HG03439 (cell line): ENCODE results near the gene LDB3.

Experiments used
- ATAC-seq: cut with Tn5 transposase; IDR thresholded peaks from one replicate; pipeline ENCODE4 v1.9.1; 2021; ENCODE audit warnings: mild to moderate bottlenecking, moderate library complexity; ENCODE audit not compliant: unreplicated experiment

The LDB3 gene

GRCh38 chr10:86664341-86665217 lies 3.7 kb upstream of the LDB3 start:
- ATAC-seq, result no peak

GRCh38 chr10:86665218-86665607 lies 3.1 kb upstream of the LDB3 start:
- ATAC-seq, result no peak

- ATAC-seq, result no peak
These were observed 2.4 kb upstream of the LDB3 start for GRCh38 chr10:86665868-86666267.

DNA sequence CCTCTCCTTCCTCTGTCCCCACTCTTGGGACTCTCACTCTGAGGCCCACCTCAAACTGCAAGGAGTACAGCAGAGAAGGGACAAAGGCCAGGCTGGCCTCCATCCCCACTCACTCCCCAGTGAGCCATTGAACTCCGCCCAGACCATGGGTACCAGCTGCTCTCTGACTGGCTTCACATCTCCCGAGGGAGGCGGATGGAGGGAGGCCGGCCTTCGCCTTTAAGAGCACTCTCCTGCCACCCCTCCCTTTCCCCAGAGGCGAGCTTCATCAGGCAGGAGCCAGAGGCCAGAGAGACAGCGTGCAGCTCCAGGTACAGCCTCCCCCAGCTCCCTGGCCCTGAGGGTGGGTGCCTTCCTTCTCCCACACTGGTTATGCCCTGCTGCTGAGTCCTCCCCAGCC lies 1.8 kb upstream of the LDB3 start:
- no peak for ATAC-seq

DNA sequence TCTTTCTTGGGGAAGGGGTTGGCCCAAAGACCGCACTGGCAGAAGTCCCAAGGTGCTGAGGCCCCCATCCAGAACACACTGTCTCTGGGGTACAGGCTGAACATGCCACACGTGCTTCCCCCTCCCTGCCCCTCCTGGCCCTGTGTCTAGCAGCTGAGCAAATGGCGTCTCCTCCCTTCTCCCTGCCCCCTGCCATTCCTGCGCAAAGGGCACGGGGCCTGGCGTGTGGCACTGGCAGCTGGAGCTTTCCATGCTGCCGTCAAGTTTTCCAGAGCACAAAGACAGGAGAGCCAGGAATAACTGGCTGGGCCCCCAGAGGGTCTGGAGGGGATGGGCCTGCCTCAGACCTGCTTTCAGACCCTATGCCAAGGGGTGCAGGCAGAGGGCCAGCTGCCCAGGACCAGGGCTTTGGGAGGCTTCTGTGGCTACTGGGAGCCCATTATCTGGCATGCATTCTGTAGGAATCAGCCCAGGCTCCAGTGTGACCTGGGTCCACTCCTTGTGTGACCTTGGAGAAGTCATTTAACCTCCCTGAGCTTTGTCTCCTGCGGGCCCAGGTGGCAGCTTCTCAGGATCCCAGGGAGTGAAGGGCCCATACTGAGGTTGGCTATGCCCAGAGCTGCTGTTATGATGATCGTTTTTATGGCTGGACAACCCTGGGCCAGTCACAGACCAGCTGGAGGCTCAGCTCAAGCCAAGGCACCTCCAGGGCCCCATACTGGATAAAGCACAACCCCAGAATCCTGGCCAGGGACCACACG lies 710 bp upstream of the LDB3 start:
- ATAC-seq, result no peak

DNA sequence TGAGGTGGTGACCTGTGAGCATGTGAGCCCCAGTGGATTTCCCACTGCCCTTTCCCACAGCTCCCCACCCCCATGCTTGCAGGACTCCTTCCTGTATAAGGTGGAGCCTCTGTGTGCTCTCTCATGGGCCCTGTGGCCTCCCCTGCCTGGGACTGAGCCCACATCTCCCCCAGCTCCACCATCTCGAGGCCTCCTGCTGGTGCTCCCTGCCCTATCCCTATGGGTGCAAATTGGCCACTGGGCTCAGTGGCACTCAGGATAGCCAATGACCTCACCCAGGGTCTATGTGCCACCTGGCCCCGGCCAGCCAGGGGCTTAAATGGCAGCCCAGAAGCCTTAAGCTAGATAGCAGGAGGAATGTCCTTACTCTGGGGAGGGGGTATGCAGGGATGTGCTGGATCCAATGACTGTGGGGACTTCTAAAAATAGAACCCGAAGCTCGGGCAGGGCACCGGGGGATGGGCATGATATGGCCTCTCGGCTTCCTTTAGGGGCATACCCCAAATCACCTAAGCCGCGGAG lies 2.0 kb downstream of the LDB3 start:
- no peak for ATAC-seq

DNA sequence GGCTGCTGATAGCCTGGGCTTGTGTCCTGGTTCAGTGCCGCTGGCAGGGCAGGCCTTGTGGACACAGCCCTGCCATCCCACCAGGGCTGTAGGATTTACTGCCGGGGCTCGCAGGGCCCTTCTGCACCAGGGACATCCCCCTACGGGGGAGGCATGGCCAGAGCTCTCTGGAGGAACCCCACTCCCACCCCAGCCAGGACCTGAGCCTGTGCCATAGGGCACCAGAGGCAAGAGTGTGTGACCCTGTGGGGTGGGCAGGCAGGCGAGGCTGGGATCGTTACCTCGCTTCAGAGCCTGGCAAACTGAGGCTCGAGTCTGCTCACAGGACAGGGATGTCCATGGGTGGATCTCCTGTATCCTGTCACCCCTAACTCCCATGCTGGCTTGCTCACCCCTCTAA lies 2.6 kb downstream of the LDB3 start:
- ATAC-seq, result no peak

DNA sequence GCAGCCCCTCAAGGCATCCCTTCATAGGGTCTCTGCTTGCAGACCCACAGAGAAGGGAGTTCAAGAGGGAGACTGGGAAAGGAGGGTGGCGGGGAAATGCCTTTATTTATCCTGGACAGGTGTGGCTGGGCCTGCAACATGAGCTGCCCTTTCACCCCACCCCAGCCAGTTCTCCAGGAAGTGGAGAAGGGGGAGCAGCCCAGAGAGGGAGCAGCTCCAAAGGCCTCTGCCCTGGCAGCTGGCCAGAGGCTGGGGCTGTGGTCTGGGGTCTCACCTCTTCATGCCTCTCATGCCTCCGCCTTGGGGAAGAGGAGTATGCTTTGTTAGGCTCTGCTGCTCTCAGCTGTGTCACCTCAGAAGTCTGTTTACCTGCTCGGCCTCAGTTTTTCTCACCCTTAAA lies 3.1 kb downstream of the LDB3 start:
- no peak for ATAC-seq

DNA sequence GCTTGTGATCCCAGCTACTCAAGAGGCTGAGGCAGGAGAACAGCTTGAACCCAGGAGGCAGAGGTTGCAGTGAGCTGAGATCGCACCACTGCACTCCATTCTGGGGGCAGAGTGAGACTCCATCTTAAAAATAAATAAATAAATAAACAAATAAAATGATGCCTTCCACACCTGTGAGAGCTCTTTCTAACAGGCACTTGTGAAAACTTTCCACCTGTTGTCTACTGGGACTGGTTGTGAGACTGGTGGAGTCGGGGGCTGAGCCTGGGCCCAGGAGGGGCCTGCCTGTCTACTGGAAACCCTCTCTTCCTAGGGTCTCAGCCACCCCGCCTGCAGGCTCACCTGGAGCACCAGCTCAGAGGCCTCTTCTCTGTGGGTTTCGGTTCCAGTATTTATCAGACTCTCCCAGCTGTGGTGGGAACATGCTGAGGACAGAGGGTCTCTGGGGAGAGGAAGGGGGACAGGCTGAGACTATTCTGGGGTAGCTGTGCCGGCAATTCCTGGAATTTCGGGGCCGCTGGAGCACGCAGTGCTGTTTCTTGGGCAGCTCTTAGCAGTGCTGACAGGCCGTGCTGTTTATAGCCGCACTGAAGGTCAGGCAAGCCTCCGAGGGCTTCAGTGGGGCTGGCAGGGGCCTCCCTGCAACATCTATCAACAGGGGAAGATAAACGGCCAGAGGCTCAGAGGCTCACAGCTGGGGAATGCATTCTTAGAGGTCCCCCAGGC lies 3.8 kb downstream of the LDB3 start:
- ATAC-seq, result no peak

DNA sequence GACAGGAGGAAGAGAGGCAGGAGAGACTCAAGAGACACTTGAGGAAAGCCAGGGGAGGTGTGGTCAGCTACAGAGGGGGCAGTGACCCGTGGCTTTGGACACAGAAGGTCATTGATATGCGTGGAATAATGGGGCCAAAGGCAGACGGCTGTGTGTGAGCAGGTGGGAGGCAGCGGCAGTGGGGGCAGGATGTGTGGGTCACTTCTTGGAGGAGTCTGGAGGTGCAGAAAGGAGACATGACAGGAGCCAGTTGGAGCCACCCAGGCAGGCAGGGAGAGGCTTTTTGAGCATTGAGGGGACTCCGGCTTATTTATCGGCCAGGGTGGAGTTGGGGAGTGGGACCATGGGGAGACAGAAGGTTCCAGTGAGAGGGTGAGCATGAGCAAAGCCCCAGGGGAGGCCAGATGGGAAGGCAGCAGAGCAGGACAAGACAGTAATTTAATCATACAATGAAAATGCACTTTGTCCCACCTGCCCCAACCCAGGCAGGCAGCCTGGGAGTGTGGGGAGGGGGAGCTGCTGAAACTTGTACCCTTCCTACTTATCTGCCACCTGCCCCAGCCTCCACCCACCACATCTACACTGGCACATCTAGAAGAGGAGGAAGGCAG lies 5.0 kb downstream of the LDB3 start:
- no peak for ATAC-seq

GRCh38 chr10:86673827-86674581 lies 5.7 kb downstream of the LDB3 start:
- ATAC-seq, result no peak

- ATAC-seq, result no peak
These were observed 6.6 kb downstream of the LDB3 start for GRCh38 chr10:86674912-86675311.

DNA sequence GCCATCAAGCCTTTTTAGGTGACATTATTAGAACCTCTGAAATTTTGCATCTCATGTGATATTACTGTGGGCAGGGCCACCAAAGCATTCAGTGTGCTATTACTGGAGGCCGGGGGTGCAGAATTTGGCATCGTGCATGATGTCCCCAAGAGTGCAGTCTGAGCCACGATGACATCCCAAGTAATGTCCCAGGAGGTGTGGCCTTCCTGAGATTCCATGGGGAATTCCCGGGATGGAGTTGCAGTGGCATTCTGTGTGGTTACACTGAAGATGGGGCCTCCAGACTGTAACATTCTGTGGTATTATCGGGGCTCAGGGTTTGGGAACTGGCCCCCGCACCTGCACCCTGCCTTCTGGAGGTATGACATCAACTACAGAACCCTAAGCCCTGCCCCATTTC lies 9.1 kb downstream of the LDB3 start:
- ATAC-seq, result no peak

GRCh38 chr10:86678999-86679792 lies 10.9 kb downstream of the LDB3 start:
- ATAC-seq, result no peak

DNA sequence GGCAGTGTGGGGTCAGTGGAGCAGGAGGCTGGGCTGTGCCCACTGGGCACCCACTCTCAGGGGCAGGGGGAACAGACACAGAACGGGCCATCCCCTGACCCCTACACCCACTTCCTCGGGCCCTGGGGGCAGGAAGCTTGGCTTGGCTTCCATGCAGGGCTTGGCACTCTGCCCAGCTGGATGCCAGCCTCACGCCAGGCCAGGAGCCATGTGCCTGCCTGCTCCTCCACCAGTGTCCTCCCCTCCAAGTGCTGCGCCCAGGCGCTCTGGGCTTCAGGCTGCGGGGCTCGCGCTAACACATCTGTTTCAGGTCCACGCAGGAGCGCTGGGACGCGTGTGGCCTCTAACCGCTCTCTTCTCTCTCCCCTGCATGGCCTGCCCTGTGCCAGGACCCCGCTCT lies 12.7 kb downstream of the LDB3 start:
- no peak for ATAC-seq

DNA sequence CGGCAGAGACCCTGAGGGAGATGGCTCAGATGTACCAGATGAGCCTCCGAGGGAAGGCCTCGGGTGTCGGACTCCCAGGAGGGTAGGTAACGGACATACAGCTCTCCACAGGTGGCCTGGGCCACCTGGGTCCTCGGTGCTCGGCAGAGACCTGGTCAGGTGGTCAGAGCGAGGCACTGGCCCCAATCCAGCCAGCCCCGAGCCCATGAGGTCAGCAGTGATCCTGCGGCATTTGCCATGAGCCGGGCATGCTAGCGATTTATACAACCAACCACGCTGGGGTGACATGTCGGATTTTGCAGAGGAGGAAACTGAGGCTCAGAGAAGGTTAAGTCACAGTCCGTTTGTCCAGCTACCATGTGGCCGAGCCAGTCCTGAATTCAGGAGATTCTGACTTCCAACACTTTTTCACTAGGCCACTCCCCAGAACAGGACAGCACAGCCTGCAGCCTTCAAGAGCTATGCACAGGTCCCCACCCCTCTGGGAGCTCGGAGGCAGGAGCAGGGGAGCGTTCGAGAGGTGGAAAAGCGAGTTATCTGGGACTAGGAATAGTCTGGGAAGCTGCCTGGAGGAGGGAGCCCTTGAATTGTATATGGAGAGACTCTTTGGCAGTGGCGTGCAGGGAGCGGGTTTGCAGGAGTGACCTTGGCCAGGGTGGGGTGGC lies 13.5 kb downstream of the LDB3 start:
- no peak for ATAC-seq

DNA sequence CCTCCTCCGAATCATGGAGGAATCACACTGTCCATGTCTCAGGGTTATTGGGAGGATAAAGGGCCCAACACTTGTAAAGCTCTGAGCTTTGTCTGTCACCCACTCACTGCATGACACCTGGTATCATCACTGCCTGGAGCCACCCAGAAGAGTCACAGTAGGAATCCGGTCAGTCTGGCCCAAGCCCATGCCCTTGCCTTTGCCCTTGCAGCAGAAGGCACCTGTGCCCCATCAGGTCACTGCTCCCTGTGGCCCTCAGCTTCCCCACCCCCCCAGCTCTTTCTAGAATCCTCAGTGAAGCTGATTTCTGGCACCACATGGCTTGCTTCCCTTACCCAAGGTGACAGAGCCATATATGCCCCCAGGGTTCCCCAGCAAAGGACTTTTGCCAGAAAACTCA lies 14.4 kb downstream of the LDB3 start:
- no peak for ATAC-seq

DNA sequence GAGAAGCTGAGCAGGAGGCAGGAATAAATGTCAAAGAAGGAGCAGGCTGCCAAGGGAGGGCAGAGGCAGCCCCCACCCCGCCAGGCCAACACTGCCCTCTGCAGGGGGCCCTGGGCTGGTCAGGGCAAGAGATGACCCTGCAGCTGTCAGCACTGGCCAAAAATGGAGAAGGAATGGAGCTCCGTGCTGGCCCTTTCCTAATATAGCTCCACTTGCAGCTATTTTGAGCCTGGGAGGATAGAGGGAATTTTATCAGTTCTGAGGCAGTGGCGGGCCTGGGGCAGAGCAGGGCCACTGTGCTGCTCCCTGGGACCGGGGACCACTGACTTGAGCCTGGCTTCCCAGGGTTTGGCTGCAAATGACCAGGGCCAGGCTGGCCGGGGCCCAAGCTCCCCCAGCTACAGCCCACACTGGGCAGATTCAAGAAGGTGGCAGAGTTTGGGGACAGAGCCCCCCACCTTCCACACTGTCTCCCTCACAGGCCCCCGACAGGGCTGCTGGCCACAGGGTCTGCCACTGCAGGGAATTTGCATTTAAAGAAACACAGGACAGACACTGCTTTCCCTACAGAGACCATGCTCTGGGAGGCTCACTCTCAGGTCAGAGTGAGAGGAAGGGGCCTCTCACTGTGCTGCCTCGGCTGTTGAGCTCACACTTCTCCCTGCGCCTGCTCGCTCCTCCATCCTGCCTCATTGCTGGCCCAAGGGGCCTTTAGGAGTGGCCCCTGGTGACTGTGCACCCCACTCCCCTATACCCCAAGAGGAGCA lies 16.2 kb downstream of the LDB3 start:
- ATAC-seq, result no peak
